K562 (cell line): ENCODE results near the gene CLDND2. TPM values are rescaled to one million over a fixed set of nuclear protein-coding genes. Genes with fewer than 3 reads are reported as not detected.
A peak's percentile ranks its signal among the peaks of the same experiment; 100 is the strongest.

Source experiments
- ATAC-seq: fragments of 200-7000 bp; cut with Tn5 transposase; 3 replicates; pipeline ENCODE4 v1.9.1; 2020; ENCODE audit warnings: moderate library complexity
- BruUV-seq: library from RNA; stranded (reverse); fragments of 400-500 nt; replicated peaks from 2 replicates; lab custom pipeline; 2021; lab: Mats Ljungman, UMichigan
- CTCF ChIA-PET: fragments of 300-600 bp; formaldehyde crosslinking; extraction: SDS; loops from one replicate; lab custom pipeline; 2021; ENCODE audit warnings: low intra/inter-chr PET ratio; lab: Yijun Ruan, JAX
- POLR2A ChIA-PET: fragments of 300-600, 350-650 bp; sonication (Branson Sonifier 250); formaldehyde crosslinking; extraction: SDS; loops from one replicate; lab custom pipeline; 2021; ENCODE audit warnings: antibody characterized with exemption, inconsistent platforms; lab: Yijun Ruan, JAX
- DNase-seq, 4 experiments: peaks; one replicate each; pipeline versions ENCODE4 v3.0.0 to v3.0.0-alpha.2; 2011 to 2018; ENCODE audit warnings: low spot score in 3 of 4, mixed read lengths in 3 of 4; ENCODE audit errors: extremely low read depth in 1 of 4
- FAIRE-seq: peaks from 2 replicates; lab custom pipeline; 2011; peaks lifted over from hg19 to GRCh38; lab: Jason Lieb, UNC
- H2AFZ ChIP-seq: 2 replicates; pipeline ENCODE4 v1.6.0; 2011; ENCODE audit warnings: low read depth, low read length, control low read depth, inconsistent platforms
- H3K27ac ChIP-seq: fragments of 200-600 bp; 3 replicates; pipeline ENCODE4 v1.8.0; 2011; ENCODE audit warnings: low read depth, mild to moderate bottlenecking, control low read depth, inconsistent platforms, low read length, moderate library complexity, mixed read lengths; ENCODE audit errors: extremely low read depth
- H3K27me3 ChIP-seq, 2 experiments: fragments of 300-600 bp in 1 of 2; 2 replicates in 1 of 2; 3 replicates in 1 of 2; pipeline versions ENCODE4 v1.6.0 to v1.8.0; 2011; ENCODE audit warnings: inconsistent platforms in 2 of 2, low read length in 2 of 2, mild to moderate bottlenecking in 1 of 2, mixed read lengths in 1 of 2, moderate library complexity in 1 of 2; ENCODE audit not compliant: control insufficient read depth in 2 of 2, insufficient read depth in 2 of 2
- H3K36me3 ChIP-seq: fragments of 300-600 bp; 3 replicates; pipeline ENCODE4 v1.8.0; 2011; ENCODE audit warnings: mild to moderate bottlenecking, low read length, inconsistent platforms; ENCODE audit not compliant: control insufficient read depth, insufficient read depth
- H3K4me1 ChIP-seq, 2 experiments: fragments of 200-600 bp in 1 of 2; replicated peaks in 1 of 2; 2 replicates in 1 of 2; 3 replicates in 1 of 2; pipeline versions ENCODE4 v1.5.1 to v1.8.0; 2011; ENCODE audit warnings: inconsistent platforms in 2 of 2, low read length in 2 of 2, mild to moderate bottlenecking in 1 of 2, mixed read lengths in 1 of 2, moderate library complexity in 1 of 2; ENCODE audit not compliant: control insufficient read depth in 2 of 2, insufficient read depth in 2 of 2
- H3K4me2 ChIP-seq: 2 replicates; pipeline ENCODE4 v1.6.1; 2011; ENCODE audit warnings: low read length, control low read depth, inconsistent platforms, mixed read lengths; ENCODE audit not compliant: insufficient read depth
- H3K4me3 ChIP-seq: fragments of 200-600 bp; sonication (generic), shearing (Covaris generic); 2 replicates; pipeline ENCODE4 v1.5.1; 2016; ENCODE audit warnings: control low read depth, inconsistent platforms
- H3K79me2 ChIP-seq: fragments of 200-600 bp; 3 replicates; pipeline ENCODE4 v1.8.0; 2011; ENCODE audit warnings: low read length, inconsistent platforms; ENCODE audit not compliant: control insufficient read depth, insufficient read depth
- H3K9ac ChIP-seq, 2 experiments: 2 replicates each; pipeline versions ENCODE4 v1.6.0 to v1.6.1; 2011; ENCODE audit warnings: low read depth in 2 of 2, low read length in 2 of 2, control low read depth in 1 of 2, inconsistent platforms in 1 of 2, mild to moderate bottlenecking in 1 of 2, mixed read lengths in 1 of 2; ENCODE audit not compliant: insufficient read depth in 1 of 2
- H3K9me1 ChIP-seq: one replicate; pipeline ENCODE4 v1.6.0; 2011; ENCODE audit warnings: inconsistent platforms, mild to moderate bottlenecking, low read length, moderate library complexity; ENCODE audit not compliant: control insufficient read depth, insufficient read depth
- H3K9me3 ChIP-seq: replicated peaks from 2 replicates; pipeline ENCODE4 v1.5.1; 2011; ENCODE audit warnings: low read depth, low read length, inconsistent platforms; ENCODE audit not compliant: control insufficient read depth, insufficient read depth
- H4K20me1 ChIP-seq: replicated peaks from 2 replicates; pipeline ENCODE4 v1.6.1; 2011; ENCODE audit warnings: low read length, inconsistent platforms, mixed read lengths; ENCODE audit not compliant: control insufficient read depth, insufficient read depth
- CAMTA2 ChIP-seq: fragments of 250-450 bp; sonication (Bioruptor Pico); conservative IDR thresholded peaks from 2 replicates; pipeline ENCODE4 v1.5.1; 2022
- EWSR1 ChIP-seq: fragments of 450-650 bp; IDR thresholded peaks from 2 replicates; pipeline ENCODE4 v1.6.1; 2018; ENCODE audit warnings: borderline replicate concordance, mild to moderate bottlenecking, low read depth, moderate library complexity; ENCODE audit not compliant: partially characterized antibody
- HOXB6 ChIP-seq: fragments of 250-450 bp; sonication (Bioruptor Pico); IDR thresholded peaks from 2 replicates; pipeline ENCODE4 v1.5.1; 2022; ENCODE audit warnings: mild to moderate bottlenecking, borderline replicate concordance
- JUN ChIP-seq, 2 experiments: sonication (generic) in 1 of 2; formaldehyde crosslinking in 1 of 2; IDR thresholded peaks; 2 replicates each; pipeline versions ENCODE4 v1.6.1 to v1.8.0; 2012 to 2022; ENCODE audit warnings: borderline replicate concordance in 2 of 2, mild to moderate bottlenecking in 2 of 2, improper control_type of control experiment in 1 of 2, low read depth in 1 of 2, low read length in 1 of 2, missing genetic modification reagents in 1 of 2
- MLLT1 ChIP-seq, 2 experiments: fragments of 450-650 bp; IDR thresholded peaks; 2 replicates each; pipeline ENCODE4 v1.6.1; 2016
- NR0B1 ChIP-seq: fragments of 450-650 bp; IDR thresholded peaks from one replicate; pipeline ENCODE4 v1.6.1; 2018; ENCODE audit warnings: mild to moderate bottlenecking, moderate library complexity; ENCODE audit not compliant: partially characterized antibody
- NR2C2 ChIP-seq, 2 experiments: fragments of 200-800 bp in 1 of 2; sonication (Bioruptor generic) in 1 of 2; sonication (generic) in 1 of 2; formaldehyde crosslinking in 1 of 2; IDR thresholded peaks; 2 replicates each; pipeline versions ENCODE4 v1.6.1 to v1.8.0; 2016 to 2022; ENCODE audit warnings: mild to moderate bottlenecking in 1 of 2, missing compliant biosample characterization in 1 of 2, missing genetic modification characterization in 1 of 2, missing genetic modification reagents in 1 of 2
- PHB2 ChIP-seq: fragments of 450-650 bp; IDR thresholded peaks from 2 replicates; pipeline ENCODE4 v1.6.1; 2017; ENCODE audit warnings: low read depth
- POLR2G ChIP-seq: fragments of 200-400 bp; formaldehyde crosslinking; IDR thresholded peaks from 2 replicates; pipeline ENCODE4 v1.6.1; 2017; ENCODE audit warnings: low read depth, mild to moderate bottlenecking, antibody characterized with exemption, low read length, moderate library complexity
- SMAD2 ChIP-seq: fragments of 150-350 bp; IDR thresholded peaks from 2 replicates; pipeline ENCODE4 v1.6.1; 2014; ENCODE audit warnings: low read depth, mild to moderate bottlenecking, low read length
- SMARCA4 ChIP-seq: fragments of 450-650 bp; IDR thresholded peaks from 2 replicates; pipeline ENCODE4 v1.6.1; 2016
- YY1 ChIP-seq, 3 experiments: IDR thresholded peaks; 2 replicates each; pipeline ENCODE4 v1.6.1; 2011; ENCODE audit warnings: low read length in 2 of 3, mild to moderate bottlenecking in 2 of 3, moderate library complexity in 2 of 3, borderline replicate concordance in 1 of 3, control low read depth in 1 of 3, low read depth in 1 of 3; ENCODE audit not compliant: insufficient read depth in 3 of 3, insufficient replicate concordance in 2 of 3, control insufficient read depth in 1 of 3, insufficient read length in 1 of 3; ENCODE audit errors: extremely low read depth in 1 of 3
- ZNF212 ChIP-seq: fragments of 450-650 bp; formaldehyde crosslinking; IDR thresholded peaks from 2 replicates; pipeline ENCODE4 v1.4.0; 2020; ENCODE audit warnings: mild to moderate bottlenecking
- ZNF23 ChIP-seq: fragments of 250-450 bp; sonication (Bioruptor Pico); IDR thresholded peaks from 2 replicates; pipeline ENCODE4 v1.4.0; 2020; ENCODE audit warnings: mild to moderate bottlenecking
- WGBS: fragments of 100-300 bp; shearing (Covaris generic); methylation state at CpG from one replicate; pipeline ENCODE4 v1.1.6; 2016; ENCODE audit warnings: low coverage, mixed read lengths; ENCODE audit not compliant: insufficient coverage; ENCODE audit errors: missing lambda C conversion rate; 5-methylcytosine and 5-hydroxymethylcytosine counted together
- in situ Hi-C: fragments of 300-500 bp; cut with MboI; formaldehyde crosslinking; loops from 4 replicates; pipeline ENCODE4 v1.15.0; 2018; ENCODE audit warnings: inconsistent platforms, mixed read lengths
- intact Hi-C: fragments of 100-400 bp; cut with micrococcal nuclease; formaldehyde crosslinking; loops from 2 replicates; pipeline ENCODE4 v1.14.2; 2022
- polyA plus RNA-seq, 8 experiments: library from polyadenylated mRNA; depleted of rRNA in 4 of 8; stranded (reverse) in 5 of 8; unstranded in 3 of 8; fragments of >200 nt; fragmentation: Nextera tagmentation in 2 of 8; fragmentation: Illumina TruSeq in 1 of 8; extraction: Ambion mirVana in 2 of 8; extraction: Trizol in 1 of 8; gene quantifications; 2 replicates each; pipeline versions ENCODE4 v1.2.1 to v1.2.3, GENCODE V29; 2011 to 2014; ENCODE audit warnings: inconsistent platforms in 1 of 8, missing spikeins in 1 of 8
- total RNA-seq, 7 experiments: library from RNA; depleted of rRNA in 6 of 7; stranded (reverse); fragments of >200 nt in 6 of 7; fragmentation: Illumina TruSeq in 2 of 7; extraction: Trizol in 2 of 7; gene quantifications; 2 replicates each; pipeline versions ENCODE4 v1.2.1 to v1.2.3, GENCODE V29; 2011 to 2021; ENCODE audit warnings: low replicate concordance in 1 of 7

Gene CLDND2
- total and polyA plus RNA-seq, 9 of the 15 experiments (the other 6 are each of a cell fraction or from before 2014, with no cell fraction given): 0.45 to 4.0 (median 1.2) TPM; not detected in 3

GRCh38 chr19:51338563-51339312 lies 30.1 kb downstream of the CLDND2 start:
- no peaks in the 10 kb centered on the region for H3K9me1 ChIP-seq
- H3K4me2 ChIP-seq: peak overlapping the region; percentile 99
- H3K27ac ChIP-seq: peak overlapping the region; percentile 76
- CTCF ChIA-PET: interaction anchor here (0.6 to 2.4 kb wide), 8 partner anchors 56 to 445 kb away, joined by 3 to 14 read pairs (median 5); no protein-coding TSS in a partner anchor
- BruUV-seq: no TSS peak
- H3K9ac ChIP-seq: peak overlapping the region; percentile 58 to 84
- ATAC-seq: peak; percentile 86
- peak; percentile 87 for FAIRE-seq
- 2% methylated on average over 23 of the region's 43 CpGs for WGBS
- POLR2A ChIA-PET: interaction anchor here (0.5 to 1.7 kb wide), 7 partner anchors 12 to 439 kb away, joined by 3 to 10 read pairs (median 3); no protein-coding TSS in a partner anchor
- peaks cover 26 to 41% of the 10 kb centered on the region in 2 experiments; a peak in 4 of 5 replicates for H3K4me1 ChIP-seq
- H3K36me3 ChIP-seq: no peaks in the 10 kb centered on the region
- H3K4me3 ChIP-seq: peak overlapping the region; percentile 67
- in situ Hi-C loops (loop anchor here (5.0 kb wide), 1 partner anchor 324 kb away; no protein-coding TSS in a partner anchor), intact Hi-C loops (loop anchor here (1.0 to 5.0 kb wide), 7 partner anchors 28 to 469 kb away; partner anchors contain the start of gene ETFB)
- no peaks in the 10 kb centered on the region for H3K27me3 ChIP-seq
- peak; percentile 87 to 94 (median 91) for DNase-seq
- no peaks in the 10 kb centered on the region for H3K79me2 ChIP-seq
- H3K9me3 ChIP-seq: no peaks in the 10 kb centered on the region
- no peaks in the 10 kb centered on the region for H4K20me1 ChIP-seq
- H2AFZ ChIP-seq: peak overlapping the region; percentile 98
- TF ChIP-seq EWSR1 (no peak), POLR2G (peak; percentile 68), ZNF23 (CRISPR knock-in tag) (no peak), SMARCA4 (peak; percentile 43; the same call in 1 of the 2 replicates), ZNF212 (CRISPR knock-in tag) (no peak), YY1 (IDR thresholded peaks at IDR 0.05; ENCODE audit: borderline replicate concordance in 1 of 3, control insufficient read depth in 1 of 3, extremely low read depth in 1 of 3, insufficient read depth in 3 of 3, insufficient read length in 1 of 3, insufficient replicate concordance in 2 of 3, low read depth in 1 of 3, low read length in 2 of 3) (peak in 1 of 3 experiments; percentile 50), HOXB6 (CRISPR knock-in tag) (no peak), SMAD2 (no peak), CAMTA2 (CRISPR knock-in tag) (no peak), JUN (IDR thresholded peaks at IDR 0.05; ENCODE audit: borderline replicate concordance, low read depth, low read length) (peak; percentile 24; the same call in 1 of the 2 replicates), JUN (CRISPR knock-in tag; IDR thresholded peaks at IDR 0.05; ENCODE audit: borderline replicate concordance) (no peak), PHB2 (no peak), NR2C2 (CRISPR knock-in tag; IDR thresholded peaks at IDR 0.05) (no peak), NR2C2 (tag; IDR thresholded peaks at IDR 0.05) (peak; percentile 80), MLLT1 (IDR thresholded peaks at IDR 0.05) (0 out of 4 replicates have a peak, but pooled peaks of 1 of the 2 experiments have one; percentile 42), NR0B1 (no peak)
